ENCODE data around the gene SMOC2.
"Not testable (repeated sequence)": the region's sequence is repeated elsewhere in the genome, so short reads cannot be mapped to it uniquely, and the experiment has no call there.

The SMOC2 gene

GRCh38 chr6:168533414-168533813, 92.4 kb downstream of the SMOC2 start:
- Mint-ChIP-seq H3K9me3 (no peaks in the 10 kb centered on the region), H3K36me3 (ENCODE audit: low read depth) (no peaks in the 10 kb centered on the region), H3K27ac (no peak overlapping the region), H3K4me1 (peaks cover 42% of the 10 kb centered on the region), H3K4me3 (no peak overlapping the region), H3K27me3 (ENCODE audit: low read depth, poor library complexity) (peaks cover 3% of the 10 kb centered on the region)
- TF ChIP-seq, protein P1, sequence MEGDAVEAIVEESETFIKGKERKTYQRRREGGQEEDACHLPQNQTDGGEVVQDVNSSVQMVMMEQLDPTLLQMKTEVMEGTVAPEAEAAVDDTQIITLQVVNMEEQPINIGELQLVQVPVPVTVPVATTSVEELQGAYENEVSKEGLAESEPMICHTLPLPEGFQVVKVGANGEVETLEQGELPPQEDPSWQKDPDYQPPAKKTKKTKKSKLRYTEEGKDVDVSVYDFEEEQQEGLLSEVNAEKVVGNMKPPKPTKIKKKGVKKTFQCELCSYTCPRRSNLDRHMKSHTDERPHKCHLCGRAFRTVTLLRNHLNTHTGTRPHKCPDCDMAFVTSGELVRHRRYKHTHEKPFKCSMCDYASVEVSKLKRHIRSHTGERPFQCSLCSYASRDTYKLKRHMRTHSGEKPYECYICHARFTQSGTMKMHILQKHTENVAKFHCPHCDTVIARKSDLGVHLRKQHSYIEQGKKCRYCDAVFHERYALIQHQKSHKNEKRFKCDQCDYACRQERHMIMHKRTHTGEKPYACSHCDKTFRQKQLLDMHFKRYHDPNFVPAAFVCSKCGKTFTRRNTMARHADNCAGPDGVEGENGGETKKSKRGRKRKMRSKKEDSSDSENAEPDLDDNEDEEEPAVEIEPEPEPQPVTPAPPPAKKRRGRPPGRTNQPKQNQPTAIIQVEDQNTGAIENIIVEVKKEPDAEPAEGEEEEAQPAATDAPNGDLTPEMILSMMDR (IDR thresholded peaks at IDR 0.05), result no peak
- no peak for DNase-seq

- TF ChIP-seq, protein P1 (IDR thresholded peaks at IDR 0.05), result no peak
- Mint-ChIP-seq H3K27me3 (ENCODE audit: low read depth, poor library complexity) (peaks cover 4% of the 10 kb centered on the region), H3K27ac (no peak overlapping the region), H3K9me3 (no peaks in the 10 kb centered on the region), H3K36me3 (ENCODE audit: low read depth) (no peaks in the 10 kb centered on the region), H3K4me1 (peaks cover 50% of the 10 kb centered on the region), H3K4me3 (no peak overlapping the region)
- no peak for DNase-seq
Measured at GRCh38 chr6:168534265-168534664, 93.3 kb downstream of the SMOC2 start.

GRCh38 chr6:168535711-168536110, 94.7 kb downstream of the SMOC2 start:
- Mint-ChIP-seq H3K27me3 (ENCODE audit: low read depth, poor library complexity) (peaks cover 13% of the 10 kb centered on the region), H3K27ac (peak overlapping the region; percentile 75), H3K4me3 (peak overlapping the region; percentile 24), H3K4me1 (peaks cover 53% of the 10 kb centered on the region), H3K36me3 (ENCODE audit: low read depth) (no peaks in the 10 kb centered on the region), H3K9me3 (no peaks in the 10 kb centered on the region)
- TF ChIP-seq, protein P1 (IDR thresholded peaks at IDR 0.05), result no peak
- no peak for DNase-seq

- H3K36me3 Mint-ChIP-seq (ENCODE audit: low read depth), result no peaks in the 10 kb centered on the region
- H3K27ac Mint-ChIP-seq, result no peak overlapping the region
- H3K4me3 Mint-ChIP-seq, result no peak overlapping the region
- peaks cover 16% of the 10 kb centered on the region for H3K27me3 Mint-ChIP-seq (ENCODE audit: low read depth, poor library complexity)
- TF ChIP-seq, protein P1 (IDR thresholded peaks at IDR 0.05), result no peak
- no peak for DNase-seq
- no peaks in the 10 kb centered on the region for H3K9me3 Mint-ChIP-seq
- peaks cover 48% of the 10 kb centered on the region for H3K4me1 Mint-ChIP-seq
Measured at GRCh38 chr6:168536196-168536595, 95.2 kb downstream of the SMOC2 start.

GRCh38 chr6:168536665-168537539, 95.9 kb downstream of the SMOC2 start:
- no peak for DNase-seq
- TF ChIP-seq, protein P1 (IDR thresholded peaks at IDR 0.05), result no peak
- Mint-ChIP-seq H3K27ac (peak overlapping the region; percentile 42), H3K27me3 (ENCODE audit: low read depth, poor library complexity) (peaks cover 20% of the 10 kb centered on the region), H3K4me3 (no peak overlapping the region), H3K36me3 (ENCODE audit: low read depth) (no peaks in the 10 kb centered on the region), H3K9me3 (no peaks in the 10 kb centered on the region), H3K4me1 (peaks cover 46% of the 10 kb centered on the region)

- DNase-seq, result no peak
- Mint-ChIP-seq H3K9me3 (no peaks in the 10 kb centered on the region), H3K27me3 (ENCODE audit: low read depth, poor library complexity) (peaks cover 17% of the 10 kb centered on the region), H3K4me3 (no peak overlapping the region), H3K27ac (no peak overlapping the region), H3K36me3 (ENCODE audit: low read depth) (no peaks in the 10 kb centered on the region), H3K4me1 (peaks cover 46% of the 10 kb centered on the region)
- TF ChIP-seq, protein P1 (IDR thresholded peaks at IDR 0.05), result no peak
Measured at GRCh38 chr6:168537540-168537884, 96.5 kb downstream of the SMOC2 start.

DNA sequence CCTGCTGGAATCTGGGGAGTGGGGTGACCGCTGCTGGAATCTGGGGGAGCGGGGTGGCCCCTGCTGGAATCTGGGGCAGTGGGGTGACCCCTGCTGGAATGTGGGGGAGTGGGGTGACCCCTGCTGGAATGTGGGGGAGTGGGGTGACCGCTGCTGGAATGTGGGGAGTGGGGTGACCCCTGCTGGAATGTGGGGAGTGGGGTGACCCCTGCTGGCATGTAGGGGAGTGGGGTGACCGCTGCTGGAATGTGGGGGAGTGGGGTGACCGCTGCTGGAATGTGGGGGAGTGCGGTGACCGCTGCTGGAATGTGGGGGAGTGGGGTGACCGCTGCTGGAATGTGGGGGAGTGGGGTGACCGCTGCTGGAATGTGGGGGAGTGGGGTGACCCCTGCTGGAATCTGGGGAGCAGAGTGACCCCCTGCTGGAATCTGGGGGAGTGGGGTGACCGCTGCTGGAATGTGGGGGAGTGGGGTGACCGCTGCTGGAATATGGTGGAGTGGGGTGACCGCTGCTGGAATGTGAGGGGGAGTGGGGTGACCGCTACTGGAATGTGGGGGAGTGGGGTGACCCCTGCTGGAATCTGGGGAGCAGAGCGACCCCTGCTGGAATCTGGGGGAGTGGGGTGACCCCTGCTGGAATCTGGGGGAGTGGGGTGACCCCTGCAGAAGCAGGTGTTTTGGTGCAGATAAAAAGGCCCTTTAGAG, 97.4 kb downstream of the SMOC2 start:
- H3K36me3 Mint-ChIP-seq (ENCODE audit: low read depth); H3K4me3 Mint-ChIP-seq; H3K9me3 Mint-ChIP-seq; H3K27ac Mint-ChIP-seq; DNase-seq: not testable (repeated sequence)
- Mint-ChIP-seq H3K4me1 (peaks cover 46% of the 10 kb centered on the region), H3K27me3 (ENCODE audit: low read depth, poor library complexity) (peaks cover 17% of the 10 kb centered on the region)

Measured in nephron progenitor cell (in vitro differentiated cells).